HG02973 (cell line): ENCODE measurements around the gene SYT3.
A peak's percentile ranks its signal among the peaks of the same experiment; 100 is the strongest.

Source experiments
- ATAC-seq: cut with Tn5 transposase; IDR thresholded peaks from one replicate; pipeline ENCODE4 v1.9.1; 2021; ENCODE audit warnings: moderate library complexity; ENCODE audit not compliant: unreplicated experiment

The SYT3 gene

DNA sequence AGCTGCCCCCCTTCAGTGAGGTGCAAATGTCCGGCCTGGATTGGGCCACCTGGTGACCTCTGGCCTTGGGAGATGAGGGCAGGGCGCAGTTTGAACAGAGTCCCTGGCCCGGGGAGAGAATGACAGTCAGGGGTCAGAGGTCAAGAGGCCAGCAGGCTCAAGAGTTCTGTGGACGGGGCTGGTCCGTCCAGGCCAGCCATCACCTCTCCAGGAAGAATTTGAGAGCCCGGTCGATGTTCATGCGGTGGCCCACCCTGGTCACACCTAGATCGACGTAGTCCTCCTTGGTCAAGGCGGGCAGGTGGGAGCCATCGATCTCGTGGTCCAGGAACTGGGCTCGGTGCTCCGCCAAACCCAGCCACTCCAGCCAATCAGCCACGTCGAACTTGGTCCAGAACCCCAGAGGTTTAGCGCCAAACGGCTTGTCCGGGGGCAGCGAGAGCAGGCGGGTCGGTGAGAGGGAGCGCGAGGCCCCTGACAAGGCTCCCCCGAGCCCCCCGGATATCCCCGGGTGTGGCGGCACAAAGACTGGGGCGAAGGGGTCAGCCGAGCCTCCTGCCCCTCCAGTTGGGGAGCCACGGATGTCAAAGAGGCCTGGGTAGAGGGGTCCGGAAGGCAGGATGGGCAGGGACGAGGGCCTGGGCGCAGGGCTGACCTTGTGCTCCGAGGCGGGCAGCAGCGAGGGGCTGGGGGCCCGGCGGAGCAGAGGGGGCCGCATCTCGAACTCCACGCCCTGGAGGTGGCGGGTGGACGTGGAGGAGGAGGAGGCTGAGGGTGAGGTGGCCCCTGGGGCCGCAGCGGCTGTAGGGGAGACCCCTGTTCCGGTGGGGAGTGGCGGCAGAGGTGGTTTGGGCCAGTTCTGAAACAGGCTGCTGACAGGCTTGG lies 22.3 kb upstream of the SYT3 start:
- ATAC-seq = no peak

DNA sequence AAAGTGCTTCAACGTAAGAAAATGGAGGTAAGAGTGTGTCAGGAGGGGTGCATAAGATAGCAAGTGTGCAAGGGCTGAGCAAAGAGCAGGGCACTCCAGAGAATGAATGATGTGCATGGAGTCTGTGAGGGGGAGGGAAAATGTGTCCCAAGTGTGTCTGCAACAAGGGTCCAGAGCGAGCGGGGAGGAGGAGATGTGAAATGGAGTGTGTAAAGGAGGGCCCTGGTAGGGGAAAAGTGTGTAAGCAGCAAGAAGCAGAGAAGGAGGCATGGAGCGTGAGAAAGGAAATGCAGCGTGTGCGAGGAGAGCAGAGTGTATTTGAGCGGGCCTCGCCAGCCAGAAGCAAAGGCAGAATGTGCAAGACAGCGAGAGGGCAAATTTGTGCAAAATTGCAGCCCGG lies 21.3 kb upstream of the SYT3 start:
- no peak for ATAC-seq

DNA sequence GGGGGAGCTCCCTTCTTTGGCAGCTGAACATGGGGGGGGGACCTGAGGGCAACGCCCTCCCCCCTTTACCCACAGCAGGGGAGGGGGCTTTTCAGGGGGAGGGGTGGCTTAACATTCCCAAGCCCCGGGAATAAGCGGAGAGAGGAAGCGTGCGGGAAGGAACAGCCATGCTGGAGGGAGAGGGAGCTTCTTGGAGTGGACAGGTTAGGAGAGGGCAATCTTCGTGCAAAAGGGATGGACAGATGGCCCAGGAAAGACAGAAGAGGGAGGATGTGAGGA lies 20.3 kb upstream of the SYT3 start:
- ATAC-seq = no peak

DNA sequence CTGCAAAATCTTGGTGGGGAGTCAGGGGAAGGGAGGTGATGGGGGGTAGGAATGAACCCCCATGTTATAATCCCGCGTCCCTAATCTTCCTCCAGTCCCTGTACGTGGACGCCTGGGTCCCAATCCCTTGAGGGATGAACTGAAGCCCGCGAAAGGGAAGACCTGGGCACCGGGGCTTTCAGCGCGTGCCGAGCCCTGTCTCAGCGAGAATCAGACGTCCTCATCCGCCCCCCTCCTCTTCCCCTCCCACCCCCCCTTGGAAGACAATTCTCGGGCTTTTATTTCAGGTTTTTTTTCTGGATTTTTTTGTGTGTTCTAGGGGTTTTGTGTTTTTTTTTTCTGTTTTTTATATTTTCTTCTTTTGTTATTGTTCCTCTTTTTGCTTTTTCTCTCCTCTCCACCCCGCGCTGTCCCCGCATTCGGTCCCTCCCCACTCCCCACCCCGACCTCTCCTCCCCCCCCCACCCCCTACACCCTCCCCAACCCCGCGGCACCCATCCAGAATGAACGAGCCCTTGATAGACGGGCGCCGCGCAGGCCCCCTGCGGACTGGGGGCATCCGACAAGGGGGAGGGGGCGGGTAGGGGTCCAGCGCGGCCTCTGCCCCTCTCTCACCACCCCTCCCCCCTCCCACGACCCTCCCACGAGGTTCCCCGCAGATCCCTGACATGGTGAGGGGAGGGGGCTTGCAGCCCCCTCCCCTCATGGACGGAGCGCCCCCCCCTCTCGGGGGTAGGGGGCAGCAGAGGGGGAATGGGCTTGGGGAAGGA lies 19.8 kb upstream of the SYT3 start:
- no peak for ATAC-seq

DNA sequence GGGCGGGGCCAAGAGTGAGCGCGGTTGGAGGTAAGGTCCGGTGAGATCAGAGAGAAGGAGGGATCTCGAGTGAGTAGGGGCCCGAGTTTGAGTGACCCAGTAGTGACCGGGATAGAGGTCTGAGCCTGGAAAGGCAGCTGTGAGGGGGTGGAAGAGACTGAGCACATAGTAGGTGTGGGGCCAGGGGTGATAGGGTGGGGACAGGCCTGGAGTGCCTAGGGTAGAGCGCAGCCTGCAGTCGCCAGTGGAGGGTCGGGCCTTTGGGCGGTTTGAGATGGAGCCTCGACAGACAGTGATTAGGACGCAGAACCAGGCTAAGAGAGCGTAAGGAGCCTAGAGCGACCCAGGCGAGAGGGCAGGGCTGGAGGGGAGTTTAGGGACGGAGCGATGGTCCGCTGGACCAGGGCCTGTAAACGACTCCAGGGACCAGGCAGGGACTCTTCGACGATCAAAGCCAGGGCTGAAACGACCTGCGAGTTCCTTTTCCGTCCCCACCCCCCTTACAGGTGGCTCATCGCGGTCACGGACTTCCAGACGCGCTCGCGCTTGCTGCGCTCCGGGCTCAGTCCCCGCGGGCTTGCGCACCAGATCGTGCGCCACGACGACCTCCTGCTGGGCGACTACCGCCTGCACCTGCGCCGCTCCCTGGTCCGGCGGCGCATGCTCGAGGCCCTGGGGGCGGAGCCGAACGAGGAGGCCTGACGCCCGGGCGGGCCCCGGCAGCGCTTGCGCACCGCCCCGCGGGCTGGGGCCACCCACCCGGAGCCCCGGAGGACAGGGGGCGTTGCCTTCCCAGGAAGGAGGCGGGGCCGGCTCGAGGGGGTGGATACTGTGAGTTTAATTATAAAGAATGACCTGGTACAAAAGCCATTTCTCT lies 19.0 kb upstream of the SYT3 start:
- no peak for ATAC-seq

DNA sequence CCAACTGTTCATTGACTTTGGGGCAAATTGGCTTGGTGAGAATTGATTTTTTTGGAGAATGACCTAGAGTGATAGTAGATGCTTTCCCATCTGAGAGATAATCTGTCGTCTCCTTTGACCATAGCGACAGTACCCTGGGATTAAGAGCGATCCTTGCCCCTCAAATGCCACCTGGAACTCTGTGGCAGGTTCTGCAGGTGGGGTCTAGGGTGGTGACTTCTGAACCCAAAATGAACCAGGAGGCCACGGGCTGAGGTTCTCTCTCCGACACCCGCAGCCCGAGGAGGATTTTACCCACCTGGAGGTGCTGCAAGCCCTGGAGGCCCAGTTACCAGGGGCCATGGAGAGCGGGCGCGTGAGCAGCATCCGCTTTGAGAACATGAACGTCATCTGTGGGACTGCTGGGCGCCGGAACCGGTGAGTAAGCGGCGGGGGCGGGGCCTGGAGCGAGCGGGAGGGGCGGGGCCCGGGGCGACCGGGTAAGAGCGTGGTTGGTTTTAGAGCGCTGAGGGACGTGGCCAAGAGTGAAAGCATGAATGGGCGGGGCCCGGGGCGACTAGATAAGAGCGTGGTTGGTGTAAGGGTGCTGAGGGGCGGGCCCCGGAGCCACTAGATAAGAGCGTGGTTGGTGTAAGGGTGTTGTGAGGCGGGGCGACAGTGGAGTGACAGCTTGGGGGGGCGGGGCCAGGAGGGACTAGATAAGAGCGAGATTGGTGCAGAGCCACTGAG lies 18.2 kb upstream of the SYT3 start:
- peak; percentile 71 for ATAC-seq

DNA sequence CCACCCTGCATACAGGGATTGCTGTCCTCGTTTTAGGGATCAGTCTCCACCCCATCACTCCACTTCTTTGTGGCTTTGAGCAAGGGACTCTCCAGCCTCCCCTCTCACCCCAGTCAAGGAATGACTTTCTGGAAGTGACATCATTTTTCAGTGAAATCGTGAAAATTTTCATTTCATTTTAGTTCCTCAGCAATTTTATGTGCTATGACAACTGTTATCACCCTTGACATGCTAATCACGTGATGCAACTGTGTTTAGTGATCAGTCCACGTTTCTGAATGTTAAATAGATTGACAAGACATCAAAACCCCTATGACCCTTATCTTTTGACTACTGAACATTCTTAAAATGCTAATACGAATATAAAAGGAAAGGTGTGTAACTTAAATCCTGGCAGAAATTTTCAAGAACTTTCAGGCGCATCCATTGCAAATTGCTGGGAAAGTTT lies 17.6 kb upstream of the SYT3 start:
- no peak for ATAC-seq

DNA sequence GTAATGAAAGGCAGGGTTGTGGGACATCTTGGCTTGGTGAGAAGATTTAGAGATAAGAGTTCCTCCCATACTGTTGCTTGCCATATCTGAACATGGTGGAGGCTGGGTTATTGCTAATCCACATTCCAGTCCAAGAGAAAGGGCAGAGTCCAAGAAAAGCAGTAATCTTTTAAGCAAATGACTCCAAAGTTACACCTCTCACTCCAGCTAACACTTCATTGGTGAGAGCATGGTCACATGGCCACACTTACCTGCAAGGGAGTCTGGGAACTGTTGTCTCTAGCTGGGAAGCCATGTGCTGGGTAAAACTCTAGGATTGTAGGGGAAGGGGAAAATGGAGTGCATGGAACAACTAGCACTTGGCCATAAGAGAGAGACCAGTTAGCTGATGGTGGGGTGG lies 15.2 kb upstream of the SYT3 start:
- ATAC-seq = no peak

DNA sequence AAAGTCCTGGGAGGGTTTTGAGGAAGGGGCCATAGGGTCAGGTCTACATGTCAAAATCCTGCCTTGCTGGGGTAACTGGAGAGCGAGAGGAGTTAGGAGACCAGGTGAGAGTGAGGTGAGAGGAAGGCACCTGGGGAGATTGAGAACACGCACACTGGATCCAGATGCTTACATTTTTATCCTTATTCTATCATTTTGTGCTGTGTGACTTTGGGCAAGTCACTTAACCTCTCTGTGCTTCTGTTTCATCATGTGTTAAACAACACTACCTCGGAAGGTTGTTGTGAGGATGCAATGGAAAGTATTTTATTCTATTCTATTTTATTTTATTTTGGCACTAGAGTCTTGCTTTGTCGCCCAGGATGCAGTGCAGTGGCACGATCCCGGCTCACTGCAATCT lies 13.0 kb upstream of the SYT3 start:
- ATAC-seq = no peak

DNA sequence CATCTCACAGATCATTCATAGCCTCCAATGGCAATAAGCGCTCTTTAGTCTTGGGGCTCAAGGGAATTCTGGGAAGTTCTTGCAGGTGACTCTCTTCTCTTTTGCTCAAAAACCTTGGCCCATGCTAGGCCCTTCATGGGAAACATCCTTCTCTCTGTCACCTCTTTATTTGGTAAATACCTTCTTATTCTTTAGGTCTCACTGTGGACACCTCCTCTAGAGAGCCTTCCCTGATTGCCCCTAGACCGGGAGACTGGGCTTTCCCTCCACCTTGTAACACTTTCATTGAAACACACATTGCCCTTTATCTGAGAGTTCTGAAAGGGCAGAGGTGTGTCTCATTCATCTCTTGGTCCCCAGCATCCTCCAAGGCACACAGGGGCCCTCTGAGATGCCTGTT lies 11.5 kb upstream of the SYT3 start:
- ATAC-seq = no peak

DNA sequence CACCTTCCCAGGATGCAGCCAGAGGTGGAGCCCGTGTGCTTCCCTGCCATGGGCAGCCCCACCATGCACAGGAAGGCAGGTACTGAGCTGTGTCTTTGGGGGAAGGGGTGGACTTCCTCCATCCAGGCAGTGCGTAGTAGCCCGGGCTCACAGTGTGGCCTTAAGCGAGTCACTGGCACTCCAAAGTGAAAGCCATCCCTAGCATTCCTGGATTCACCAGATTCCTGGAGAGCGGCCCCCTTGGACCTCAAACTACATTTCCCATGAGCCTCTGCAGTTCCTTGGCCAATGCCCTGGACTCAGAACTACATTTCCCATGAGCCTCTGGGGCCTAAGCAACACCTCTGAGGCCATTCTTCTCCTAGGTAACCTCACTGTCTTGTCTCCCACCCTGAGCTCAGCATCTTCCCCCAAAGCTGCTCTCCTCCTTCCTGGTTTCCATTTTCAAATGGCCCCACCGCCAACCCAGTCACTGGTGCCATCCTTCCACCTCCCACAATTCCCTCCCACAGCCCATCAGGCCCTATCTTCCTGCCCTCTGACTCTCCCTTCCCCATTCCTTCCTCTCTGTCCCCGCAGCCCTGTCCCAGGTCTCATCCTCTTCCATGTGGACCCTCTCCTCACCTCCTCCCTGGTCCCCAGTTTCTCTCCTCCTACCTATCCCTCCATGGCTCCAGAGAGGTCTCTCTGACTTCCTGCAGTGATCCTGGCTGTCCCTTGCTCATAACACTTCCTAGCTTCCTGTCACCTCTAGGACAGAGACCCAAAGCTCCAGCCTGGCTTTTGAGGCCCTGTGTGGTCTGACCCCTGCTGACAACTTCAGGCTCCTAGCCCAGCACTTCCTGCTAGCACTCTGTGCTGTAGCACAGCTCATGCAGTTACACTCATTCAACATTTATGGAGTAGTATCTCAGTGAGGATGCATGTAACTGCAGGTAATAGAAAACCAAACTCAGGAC lies 10.0 kb upstream of the SYT3 start, which contains the start of gene C19orf81:
Gene C19orf81, plus strand, starts transcription at position 13 of the 959 bp plus-strand sequence. Its CDS starts 0 bp downstream, at position 13.
- no peak for ATAC-seq

DNA sequence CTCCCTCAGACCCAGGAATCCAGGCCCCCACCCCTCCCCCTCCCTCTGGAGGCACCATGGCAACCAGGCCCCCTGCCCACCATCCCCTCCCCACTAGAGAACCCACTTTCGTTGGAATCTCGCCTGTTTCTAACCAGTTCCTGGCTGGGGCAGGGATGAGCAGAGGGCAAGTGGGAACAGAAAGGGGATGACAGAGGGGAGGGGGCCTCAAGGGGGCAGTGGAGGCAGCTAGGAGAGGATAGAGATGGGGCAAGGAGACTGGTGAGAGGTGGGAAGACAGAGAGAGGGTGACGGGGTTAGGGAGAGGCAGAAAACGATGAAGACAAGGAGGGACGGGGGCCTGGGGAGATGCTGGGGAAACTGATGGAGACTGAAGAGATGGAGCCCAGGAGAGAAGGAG lies 9.0 kb upstream of the SYT3 start:
- ATAC-seq = no peak

DNA sequence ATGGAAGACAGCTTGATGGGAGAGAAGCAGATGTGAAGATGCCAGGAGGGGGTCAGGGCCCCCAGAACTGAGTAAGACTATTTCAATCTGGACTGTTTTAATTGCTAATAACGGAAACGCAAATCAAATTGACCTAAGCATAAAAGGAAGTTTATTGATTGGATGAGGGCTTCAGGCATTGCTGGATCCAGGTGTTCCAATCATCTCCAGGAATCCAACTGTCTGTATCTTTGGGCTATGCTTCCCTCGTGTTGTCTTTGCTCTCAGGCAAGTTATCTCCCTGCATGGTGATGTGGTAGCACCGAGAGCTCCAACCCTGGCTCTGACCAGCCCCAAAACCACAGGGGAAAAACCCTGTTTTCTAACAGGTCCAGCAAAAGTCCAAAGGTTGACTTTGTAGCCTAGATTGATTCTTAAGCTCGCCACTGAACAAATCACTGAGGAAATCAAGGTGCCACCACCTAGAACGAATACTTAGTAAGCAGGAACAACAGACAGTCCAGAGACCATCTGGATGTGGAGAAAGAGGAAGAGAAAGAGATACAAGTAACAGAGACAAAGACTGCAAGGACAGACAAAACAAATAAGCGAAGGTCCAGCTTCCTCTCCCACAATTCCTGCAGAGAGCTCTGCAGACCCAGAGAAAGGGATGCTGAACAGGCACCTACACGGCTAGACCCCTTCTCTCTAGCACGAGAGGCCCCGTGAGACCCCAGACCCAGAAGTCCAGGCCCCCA lies 8.4 kb upstream of the SYT3 start:
- ATAC-seq = no peak

DNA sequence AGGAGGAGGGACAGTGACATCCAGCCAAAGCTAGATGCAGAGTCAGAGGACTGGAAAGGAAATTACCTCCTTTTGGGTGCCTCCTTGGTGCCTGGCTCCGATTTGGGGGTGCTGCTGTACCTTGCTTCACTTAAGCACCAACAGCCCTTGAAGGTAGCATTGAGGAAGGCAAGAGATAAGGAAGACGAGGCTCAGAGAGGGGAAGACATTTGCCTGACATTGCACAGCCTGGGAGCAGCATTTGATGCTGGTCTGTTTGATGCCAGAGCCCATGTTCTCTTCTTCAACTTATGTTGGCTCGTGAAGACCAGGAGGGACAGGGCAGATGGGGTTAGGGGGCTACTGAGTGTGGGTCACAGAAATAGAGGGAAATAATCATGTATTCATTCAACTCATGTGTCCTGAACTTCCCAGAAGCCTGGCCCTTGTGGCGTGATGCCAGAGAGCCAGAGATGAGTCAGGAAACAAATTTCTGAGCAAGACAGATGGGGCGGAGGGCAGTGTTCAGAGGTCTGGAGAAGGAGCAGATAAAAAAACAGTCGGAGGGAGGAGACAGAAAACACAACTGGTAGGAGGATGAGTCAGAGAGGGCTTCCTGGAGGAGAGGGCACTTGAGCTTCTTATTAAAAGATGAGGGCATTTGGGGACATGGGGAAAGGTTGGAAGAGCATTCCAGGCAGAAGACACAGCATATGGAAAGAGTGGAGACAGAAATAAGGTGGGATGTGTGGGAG lies 6.6 kb upstream of the SYT3 start:
- ATAC-seq = no peak

DNA sequence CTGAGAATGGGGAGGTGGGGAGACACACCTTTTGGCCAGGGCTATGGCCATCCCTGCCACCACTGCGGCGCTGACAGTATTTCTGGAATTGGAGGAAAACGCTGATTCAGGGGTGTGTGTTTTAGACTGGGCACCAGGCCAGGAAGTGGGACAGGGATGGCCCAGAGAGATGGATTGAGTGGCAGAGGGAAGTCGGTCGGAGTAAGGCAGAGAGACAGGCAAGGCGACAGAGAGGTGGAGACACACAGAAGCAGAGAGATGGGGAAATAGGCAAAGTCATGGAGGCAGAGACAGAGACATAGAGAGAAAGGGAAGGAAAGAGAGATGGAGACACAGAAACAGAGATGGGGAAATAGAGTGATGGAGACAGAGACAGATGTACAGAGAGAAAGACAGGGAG lies 5.4 kb upstream of the SYT3 start:
- no peak for ATAC-seq

DNA sequence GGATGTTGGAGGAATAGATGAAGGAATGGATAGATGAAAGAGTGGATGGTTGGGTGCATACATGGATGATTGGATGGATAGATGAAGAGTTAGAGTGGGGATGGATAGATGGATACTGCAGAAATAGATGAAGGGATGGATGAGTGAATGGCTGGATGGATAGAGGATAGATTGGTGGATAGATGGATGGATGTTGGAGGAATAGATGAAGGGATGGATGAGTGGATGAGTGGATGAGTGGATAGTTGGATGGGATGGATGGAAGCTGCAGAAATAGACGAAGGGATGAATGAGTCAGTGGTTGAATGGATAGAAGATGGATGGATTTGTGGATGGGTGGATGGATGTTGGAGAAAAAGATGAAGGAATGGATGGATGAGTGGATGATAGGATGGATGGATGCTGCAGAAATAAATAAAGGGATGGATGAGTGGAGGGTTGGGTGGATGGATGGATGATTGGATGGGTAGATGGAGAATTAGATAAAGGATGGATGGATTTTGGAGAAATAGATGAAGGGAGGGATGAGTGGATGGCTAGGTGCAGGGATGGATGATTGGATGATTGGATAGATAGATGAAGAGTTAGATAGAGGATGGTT lies 4.7 kb upstream of the SYT3 start:
- no peak for ATAC-seq

DNA sequence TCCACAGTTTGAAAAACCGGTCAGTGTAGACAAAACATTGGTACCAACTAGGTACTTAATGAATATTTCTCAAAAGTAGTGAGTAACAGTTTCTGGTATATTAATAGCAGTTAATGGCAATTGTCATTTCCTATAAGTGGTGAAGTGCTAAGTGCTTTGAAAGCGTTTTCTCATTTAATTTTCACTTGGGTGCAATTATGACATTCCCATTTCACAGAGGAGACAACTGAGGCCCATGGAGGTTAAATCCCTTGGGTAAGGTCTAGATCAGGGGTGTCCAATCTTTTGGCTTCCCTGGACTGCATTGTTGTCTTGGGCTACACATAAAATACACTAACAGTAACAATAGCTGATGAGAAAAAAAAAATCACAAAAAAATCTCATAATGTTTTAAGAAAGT lies 687 bp upstream of the SYT3 start:
- ATAC-seq = no peak

DNA sequence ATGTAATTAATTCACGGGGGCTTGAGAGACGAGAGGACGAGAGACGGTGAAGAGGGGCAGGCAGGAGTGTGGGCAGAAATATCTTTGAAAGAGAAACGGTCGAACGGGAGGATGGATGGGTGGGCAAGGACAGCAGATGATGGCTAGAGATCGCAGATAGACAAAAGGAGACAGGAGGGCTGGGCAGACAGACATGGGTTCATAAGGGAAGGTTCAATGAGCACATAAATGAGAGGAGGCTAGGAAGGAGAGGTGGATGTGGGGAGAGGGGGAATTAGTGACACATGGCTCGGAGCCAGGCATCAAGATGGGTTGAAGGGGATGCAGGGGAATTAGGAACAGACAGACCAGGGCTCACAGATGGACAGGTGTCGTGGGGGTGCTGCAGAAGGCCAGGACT lies 1.1 kb downstream of the SYT3 start:
- no peak for ATAC-seq
